T follicular helper cell (primary cell): ENCODE data around the gene GALNT17.
"Not testable (repeated sequence)": the region's sequence is repeated elsewhere in the genome, so short reads cannot be mapped to it uniquely, and the experiment has no call there.

Source experiments
- DNase-seq: peaks from one replicate; pipeline ENCODE4 v3.0.0-alpha.2; 2020; ENCODE audit warnings: low read depth

The GALNT17 gene

DNA sequence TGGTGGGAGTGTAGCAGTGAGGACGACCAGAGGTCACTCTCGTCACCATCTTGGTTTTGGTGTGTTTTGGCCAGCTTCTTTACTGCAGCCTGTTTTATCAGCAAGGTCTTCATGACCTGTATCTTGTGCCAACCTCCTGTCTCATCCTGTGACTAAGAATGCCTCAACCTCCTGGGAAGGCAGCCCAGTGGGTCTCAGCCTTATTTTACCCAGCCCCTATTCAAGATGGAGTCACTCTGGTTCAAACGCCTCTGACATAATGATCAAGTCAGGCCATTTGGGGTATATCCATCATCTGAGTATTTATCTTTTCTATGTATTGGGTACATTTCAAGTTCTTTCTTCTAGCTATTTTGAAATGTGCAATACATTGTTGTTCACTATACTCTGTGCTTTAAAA is 503.9 kb downstream of the GALNT17 start:
- not testable (repeated sequence) for DNase-seq

DNA sequence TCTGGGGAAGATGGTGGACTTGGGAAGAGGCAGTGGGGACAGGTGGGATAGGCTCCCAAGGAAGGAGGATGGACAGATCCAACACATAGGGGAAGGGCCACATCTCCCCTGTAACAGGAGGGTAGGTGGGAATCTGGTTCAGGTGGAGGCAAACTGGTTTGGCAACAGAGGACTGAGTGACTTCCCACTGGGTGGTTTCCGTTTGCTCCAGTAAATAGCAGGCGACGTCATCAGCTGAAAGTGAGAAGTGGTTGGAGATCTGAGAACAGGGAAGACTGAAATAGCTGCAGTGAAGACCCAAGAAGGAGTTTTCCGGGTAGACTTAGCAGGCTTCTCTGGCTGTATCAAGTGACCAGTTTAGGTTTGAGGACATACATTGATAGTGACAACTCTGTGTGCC is 504.4 kb downstream of the GALNT17 start:
- DNase-seq = no peak

DNA sequence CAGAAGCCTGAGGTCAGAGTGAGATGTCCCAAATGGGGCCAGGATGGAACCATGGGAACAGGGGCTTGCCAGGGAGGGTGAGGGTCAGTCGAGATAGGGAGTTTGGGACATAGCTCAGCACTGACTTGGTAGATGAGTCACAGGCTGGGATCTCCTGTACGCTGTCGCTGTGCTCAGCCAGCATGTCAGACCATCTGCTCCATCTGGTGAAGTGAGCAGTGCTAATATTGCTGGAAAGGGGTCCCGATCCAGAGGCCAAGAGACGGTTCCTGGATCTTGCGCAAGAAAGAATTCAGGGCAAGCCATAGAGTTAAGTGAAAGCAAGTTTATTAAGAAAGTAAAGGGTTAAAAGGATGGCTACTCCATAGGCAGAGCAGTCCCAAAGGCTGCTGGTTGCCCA is 505.6 kb downstream of the GALNT17 start:
- DNase-seq = no peak

DNA sequence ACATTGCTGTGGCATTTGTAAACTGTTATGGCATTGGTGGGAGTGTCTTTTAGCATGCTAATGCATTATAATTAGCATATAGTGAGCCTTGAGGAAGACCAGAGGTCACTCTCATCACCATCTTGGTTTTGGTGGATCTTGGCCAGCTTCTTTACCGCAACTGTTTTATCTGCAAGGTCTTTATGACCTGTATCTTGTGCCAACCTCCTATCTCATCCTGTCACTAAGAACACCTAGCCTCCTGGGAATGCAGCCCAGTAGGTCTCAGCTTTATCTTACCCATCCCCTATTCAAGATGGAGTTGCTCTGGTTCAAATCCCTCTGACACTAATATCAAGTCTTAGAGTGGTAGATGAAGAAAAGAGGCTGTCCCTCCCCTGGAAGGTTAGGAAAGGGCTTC is 506.2 kb downstream of the GALNT17 start:
- DNase-seq = no peak

DNA sequence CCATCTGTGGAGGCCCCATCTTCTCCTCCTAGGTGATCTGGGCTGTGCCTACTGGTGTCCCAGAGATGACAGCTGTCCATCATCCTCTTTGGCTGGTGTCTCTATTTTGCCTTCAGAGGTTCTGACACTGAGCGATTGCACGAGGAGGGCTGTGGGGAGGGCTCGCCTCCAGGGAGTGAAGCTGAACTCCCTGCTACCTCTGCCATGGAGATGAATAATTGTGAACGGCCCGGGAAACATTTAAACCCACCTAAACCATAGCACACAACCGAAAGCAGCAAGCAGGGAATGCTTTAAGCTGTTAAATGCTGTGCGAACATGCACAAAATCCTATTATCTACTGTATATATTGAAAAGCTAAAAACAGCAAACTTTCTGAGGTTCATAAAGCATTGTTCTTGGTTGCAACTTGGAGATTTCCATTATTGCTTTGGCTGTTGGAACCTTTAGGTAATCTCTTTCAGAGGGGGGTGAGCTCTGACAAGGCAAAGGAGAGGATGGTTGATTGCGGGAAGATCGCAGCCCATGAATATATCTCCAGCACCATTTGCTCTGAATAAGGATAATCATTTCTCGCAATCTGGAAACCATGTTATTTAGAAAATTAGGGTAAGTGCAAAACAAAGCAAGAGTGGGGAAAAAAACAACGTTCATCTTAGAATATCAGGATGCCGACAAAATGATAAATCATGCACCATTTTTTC is 507.6 kb downstream of the GALNT17 start:
- no peak for DNase-seq

DNA sequence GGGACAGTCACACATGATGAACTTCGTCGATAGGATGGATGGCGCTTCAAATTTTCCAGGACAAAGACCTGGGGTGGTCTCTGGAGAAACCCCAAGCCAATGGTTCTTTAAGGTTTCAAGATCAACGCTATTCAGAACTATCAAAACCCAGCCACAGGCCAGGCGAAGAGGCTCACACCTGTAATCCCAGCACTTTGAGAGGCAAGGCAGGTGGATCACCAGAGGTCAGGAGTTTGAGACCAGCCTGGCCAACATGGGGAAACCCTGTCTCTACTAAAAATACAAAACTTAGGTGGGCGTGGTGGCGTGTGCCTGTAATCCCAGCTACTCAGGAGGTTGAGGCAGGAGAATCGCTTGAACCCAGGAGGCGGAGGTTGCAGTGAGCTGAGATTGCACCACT is 511.1 kb downstream of the GALNT17 start:
- DNase-seq = not testable (repeated sequence)

DNA sequence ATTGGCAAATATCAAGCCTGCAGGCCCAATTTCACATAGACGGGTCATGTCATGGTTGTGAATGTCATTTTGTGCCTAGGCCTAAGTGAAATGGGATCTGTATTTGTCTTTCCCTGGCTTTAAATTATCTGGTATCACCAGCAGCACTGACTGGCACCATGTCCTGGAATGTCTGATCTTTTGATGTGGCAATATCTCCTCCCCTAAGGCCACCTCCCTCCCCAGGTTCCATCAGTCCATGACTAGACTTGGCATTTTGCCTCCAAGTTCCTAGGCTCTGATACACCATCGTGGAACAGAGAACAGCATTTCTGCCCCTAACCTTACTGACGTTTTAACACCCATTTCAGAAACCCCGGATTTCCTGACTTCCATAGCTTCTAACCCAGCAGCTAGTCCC is 513.9 kb downstream of the GALNT17 start:
- no peak for DNase-seq

DNA sequence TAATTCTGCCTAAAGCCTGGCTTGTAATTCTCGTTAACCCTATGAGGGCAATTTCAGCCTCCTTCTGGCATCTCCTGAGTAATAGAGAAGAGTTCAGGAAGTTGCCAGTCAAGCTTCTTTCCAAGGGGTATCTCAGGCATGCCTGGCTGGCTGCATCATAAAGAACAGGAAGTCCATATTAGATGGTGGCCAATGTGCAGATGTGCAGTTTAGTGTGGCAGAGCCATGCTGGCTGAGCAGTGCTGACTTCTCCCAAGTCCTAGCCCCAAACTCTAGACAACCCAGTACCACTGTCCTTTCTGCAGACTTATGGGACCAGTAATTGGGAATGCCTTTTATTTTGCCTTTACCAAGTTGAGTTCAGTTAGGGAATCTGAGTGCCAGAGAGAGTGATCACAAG is 517.9 kb downstream of the GALNT17 start:
- DNase-seq = no peak

DNA sequence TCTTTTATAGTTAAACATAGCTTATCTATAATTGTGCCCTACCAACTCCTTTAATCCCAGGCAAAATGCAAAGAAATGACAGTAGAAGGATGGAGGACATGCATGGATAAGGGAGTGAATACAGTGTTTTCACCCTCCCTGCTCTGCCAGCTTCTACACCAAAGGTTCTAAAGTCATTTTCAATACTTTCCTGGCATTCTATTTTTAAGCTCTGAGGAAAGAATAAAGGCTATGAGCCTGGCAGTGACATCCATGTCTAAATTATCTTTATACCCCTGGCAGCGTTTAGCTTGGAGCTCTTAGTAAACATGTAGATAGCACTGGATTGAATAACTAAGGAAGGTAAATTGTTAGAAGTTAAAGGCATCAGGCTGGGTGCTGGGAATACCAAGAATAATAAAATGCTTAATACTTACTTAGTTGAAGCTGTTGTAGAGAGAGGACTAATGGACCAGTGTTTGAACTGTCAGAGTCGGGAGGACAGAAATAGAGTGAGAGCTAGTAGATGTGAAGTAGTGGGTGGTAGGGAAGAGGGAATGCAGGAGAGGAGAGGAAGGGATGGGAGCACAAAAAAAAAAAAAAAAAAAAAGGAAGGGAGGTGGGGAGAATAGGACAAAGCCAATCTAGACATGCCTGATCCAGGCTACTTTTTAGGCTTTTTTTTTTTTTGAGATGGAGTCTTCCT is 518.9 kb downstream of the GALNT17 start:
- no peak for DNase-seq

DNA sequence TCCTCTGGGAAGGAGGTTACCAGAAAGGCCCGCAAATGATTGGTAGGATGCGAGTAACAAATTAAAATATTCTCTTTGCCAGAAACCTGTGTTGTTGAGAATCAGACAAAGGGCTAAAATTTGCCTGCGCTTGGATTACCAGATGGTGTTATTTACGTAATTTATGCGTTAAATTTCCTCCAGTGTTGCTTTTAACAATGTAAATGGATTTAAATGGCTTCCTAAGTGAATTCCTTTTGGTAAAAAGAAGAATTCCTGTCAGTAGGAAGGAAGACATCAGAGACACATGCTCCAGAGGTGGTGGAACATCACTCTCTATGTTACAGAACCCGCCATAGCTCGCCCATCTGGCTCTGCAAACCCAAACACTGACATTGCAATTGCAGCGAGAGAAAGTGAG is 520.6 kb downstream of the GALNT17 start:
- DNase-seq = no peak

DNA sequence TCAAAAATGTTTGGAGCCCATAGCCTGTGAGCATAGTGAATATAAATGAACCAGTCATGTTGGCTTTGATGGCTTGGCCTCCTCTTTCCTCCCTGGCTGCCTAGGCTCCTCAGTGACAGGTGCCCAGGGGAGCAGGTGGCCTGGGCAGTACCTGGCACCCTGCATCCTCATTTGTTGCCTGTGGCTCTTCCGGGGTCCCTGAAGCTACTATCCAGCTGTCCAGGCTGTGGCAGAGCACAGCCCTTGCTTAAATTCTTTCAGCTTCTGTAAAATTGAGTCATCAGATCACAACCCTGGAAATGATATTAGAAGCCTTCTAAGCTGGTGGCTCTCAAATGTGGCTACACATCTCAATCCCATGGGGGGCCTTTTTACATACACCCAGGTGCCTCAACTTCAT is 525.4 kb downstream of the GALNT17 start:
- DNase-seq = no peak

DNA sequence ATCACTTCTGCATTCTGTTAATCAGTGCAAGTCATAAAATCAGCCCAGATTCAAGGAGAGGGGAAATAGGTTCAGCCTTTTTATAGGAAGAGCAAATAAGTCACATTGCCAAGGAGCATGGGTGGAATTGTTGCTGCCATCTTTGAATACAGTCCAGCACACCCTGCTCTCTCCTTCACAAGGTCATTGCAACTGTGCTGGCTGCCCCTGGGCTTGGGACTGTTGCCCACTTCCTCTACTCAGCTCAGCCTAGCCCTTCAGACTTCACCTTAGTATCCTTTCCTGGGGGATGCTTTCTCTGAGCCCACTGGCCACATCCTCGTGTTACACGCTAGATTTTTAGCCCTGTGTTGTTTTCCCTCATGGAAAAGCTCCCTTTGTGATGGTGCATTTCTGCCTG is 527.7 kb downstream of the GALNT17 start:
- no peak for DNase-seq

DNA sequence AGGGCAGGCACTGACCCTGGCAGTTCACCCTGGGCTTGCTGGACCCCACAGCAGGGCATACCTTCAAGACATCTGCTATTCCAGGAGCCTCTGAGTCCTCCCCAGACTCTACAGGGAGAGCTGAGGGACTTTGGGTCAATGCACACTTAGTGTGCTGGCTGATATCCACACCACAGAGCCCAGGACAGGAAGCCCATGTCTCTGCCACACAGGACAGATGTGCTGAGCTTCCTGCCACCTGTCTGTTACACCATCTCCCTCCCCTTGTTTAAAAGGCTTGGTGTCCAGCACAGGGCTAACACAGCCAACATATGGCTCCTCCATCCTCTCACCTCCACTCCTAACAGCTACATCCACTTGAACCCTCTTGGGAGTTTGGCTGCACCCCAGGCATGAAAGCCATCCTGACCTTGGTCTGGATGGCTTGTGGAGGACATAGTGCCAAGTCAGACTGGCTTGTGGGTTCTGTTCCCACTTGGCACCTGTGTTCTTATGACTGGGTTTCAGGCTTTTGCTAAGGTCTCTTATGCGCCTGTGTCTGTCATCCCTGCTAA is 529.8 kb downstream of the GALNT17 start:
- no peak for DNase-seq

DNA sequence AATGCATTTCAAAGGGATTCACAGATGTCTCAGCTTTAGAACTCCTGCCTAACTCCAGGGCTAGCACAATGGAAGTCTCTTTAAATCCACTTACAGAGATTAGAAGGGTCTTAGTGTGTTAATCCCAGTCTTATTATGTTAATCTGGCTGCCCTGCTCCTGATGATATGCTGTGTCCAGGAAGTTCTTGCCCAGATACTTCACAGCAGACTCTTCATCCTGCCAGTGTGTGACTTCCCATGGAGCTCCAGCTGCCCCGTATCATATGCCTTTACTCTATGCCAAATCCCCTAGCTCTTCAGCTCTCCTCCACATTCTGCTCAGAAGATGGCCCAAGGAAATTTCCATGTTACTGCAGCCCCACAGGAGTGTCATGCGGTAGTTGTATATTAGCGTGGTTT is 533.8 kb downstream of the GALNT17 start:
- no peak for DNase-seq

DNA sequence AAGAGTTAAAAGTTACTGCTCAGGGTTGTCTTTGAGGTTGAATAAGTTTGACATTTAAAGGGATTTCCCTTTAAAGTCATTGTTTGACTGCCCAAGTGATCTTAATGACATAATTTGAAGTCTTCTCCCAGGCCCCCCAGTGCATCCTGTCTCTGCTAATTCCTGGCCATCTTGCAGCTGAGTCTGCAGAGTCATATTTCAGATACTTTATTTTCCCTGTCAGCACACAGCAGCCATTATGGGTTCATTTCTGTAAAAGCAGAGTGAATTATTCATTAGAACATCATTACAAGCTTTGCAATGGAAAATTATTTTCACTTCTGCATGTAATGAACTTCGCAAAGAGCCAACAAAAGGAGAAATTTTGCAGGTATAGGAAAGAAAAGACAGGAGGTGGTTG is 536.6 kb downstream of the GALNT17 start:
- DNase-seq = no peak

DNA sequence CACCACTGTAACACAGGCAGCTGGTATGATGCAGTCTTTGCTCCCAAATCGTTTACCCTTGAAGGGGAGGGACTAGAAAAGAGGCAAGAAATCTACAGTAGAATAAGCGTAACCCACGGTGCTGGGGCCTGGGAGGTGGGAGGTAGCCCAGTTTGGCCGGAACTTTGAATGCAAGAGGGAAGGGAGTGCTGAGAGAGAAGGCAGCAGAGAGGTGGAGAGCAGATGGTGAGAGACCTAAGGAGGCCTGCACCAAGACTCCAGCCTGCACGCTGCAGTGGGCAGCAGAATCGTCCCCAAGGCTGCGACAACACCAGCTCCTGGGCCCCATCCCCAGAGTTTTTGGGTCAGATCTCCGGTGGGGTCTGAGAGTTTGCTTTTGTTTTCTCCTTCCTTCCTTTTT is 547.5 kb downstream of the GALNT17 start:
- DNase-seq = no peak

DNA sequence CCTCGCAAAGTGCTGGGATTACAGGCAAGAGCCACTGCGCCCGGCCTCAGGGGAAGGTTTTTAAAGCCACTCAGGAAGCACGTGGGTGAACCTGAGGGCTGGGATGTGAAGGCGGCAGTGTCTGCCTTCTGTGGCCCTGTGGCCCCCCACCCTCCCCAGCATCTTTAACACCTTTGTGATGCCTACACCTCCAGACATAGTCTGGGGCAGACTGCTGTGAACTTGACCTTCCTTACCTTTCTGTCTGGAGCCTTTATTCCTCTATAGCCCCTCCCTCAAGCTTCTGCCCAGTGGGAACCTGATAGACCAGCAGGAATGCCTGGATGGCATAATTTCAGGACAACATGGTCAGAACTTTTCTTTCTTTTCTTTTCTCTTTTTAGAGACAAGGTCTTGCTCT is 550.2 kb downstream of the GALNT17 start:
- DNase-seq = no peak

DNA sequence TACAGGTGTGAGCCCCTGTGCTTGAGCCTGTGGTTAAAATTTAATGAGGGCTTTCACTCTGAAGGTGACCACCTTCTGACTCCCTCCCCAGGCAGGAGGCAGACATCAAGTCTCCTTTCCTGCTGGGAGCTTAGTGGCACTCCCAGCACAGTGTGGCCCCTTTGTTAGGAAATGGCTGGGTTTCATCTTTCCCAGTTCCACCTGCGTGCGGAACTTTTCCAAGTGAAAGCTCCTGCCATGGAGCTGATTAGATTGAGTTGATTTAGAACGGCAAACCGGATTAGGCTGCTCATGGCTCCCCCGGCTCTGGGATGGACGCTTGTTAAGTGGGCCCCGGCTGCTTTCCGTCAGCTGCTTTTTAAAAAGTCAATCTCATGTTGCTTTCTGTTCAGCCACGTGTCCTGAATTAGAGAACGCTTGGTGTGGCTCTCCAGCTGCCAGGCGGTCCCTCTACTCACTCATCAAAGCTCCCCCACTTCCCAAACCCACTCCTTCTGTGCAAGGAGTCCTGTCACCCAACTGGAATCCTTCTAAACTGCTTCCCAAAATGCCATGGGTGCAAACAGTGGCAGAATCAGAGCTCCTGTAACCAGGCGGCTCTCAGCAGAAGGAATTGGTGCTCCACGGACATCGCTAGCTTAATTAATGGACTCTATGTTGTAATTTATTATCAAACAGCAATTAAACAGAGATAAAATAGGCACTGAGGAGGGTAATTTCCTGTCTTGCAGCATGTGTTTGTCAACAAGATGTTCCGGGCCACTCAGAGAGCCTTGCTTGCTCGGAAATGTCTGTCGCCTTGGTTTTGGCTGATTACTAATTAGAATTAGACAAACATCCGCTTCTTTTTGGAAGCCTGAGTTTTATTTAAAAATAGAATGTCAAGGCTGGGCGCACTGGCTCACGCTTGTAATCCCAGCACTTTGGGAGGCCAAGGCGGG is 551.2 kb downstream of the GALNT17 start:
- DNase-seq = no peak

DNA sequence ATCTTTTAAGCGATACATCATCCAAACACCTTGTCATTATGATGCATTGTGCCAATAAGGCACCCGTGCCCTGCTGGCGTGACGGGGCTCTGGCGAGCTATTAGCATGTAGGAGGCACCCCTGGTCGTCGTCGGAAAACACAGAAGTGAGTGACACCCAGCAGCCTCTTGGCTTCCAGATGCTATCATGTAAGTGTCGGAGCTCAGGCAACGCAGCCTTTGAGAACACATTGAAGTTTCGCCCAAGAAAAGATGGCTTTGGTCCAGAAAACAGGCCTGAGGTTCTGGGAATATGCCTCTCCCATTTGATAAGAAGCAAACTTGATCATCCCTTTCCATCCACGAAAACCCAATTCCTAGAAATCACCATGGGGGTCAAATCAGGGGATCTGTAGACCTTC is 555.3 kb downstream of the GALNT17 start:
- DNase-seq = no peak

DNA sequence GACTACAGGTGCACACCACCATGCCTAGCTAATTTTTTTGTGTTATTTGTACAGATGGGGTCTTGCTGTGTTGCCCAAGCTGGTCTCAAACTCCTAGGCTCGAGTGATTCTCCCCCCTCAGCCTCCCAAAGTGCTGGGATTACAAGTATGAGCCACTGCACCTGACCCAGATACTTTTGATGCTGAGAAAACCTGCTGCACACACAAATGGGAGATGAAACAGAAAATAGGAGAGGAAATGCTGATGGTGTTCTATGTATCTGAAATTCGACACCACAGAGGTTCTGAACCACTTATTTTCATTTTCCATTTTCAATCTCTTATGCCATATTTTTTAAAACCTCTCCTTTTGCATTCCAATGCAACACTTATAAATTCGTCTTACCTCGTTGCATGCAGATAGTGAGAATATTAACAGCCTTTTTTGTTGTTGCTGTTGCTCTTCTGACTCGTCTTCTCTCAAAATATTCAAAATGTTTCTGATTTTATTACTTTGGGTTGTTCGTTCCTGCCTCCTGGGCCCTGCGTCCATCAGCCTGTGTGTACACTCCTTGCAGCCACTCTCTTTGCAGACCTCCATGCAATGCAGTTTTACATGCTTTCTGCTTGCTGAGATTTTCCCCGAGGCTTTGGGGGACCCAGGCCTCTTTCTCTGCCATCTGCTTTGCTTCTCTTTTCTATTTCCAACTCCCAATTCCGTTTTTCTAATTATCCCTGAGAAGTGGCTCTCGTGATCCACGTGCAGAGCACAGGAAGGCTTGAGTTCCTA is 556.1 kb downstream of the GALNT17 start:
- no peak for DNase-seq

DNA sequence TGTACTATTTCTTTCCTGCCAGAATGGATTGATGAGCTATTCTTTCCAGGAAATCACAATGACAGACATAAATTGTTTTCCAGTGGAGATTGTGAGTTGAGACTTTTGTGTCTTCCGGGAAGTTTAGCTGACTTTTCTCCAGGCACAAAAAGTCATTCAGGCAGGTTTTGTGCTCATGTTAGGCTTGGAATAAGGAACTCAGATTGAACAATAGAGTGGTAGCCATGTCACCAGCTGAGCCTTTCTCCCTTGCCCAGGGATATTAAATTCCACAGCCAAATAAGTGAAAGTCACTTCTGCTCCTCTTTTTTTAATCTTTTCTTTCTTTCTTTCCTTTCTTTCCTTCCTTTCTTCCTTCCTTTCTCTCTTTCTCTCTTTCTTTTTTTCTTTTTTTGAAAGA is 559.6 kb downstream of the GALNT17 start:
- DNase-seq = no peak

DNA sequence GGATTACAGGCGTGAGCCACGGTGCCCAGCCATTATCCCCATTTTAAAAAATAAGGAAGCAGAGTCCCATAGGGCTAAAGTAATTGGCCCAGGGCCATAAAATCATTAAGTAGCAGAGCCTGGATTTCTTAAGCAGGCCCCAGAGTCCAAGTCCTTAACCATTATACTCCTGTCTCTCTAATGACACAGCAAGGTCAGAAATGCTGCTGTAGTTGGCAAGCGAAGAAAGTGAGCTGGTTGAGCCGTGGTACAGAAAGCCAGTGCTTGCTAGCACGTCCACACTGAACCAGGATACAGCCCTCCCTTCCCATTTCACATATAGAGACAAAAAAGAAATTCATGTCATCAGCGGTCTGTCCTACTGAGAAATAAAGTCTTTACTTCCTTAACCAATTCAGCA is 562.7 kb downstream of the GALNT17 start:
- no peak for DNase-seq
